ENCODE measurements around the gene FCHO2. TPM values are rescaled to one million over a fixed set of nuclear protein-coding genes. Genes with fewer than 3 reads are reported as not detected.

Gene FCHO2
- total and polyA plus RNA-seq, 10 of the 15 experiments (the other 5 are each of a cell fraction or from before 2014, with no cell fraction given), result 0.05 to 1.4 (median 0.18) TPM

- ATAC-seq, result no peak
- Histone ChIP-seq H3K9me3 (replicated peaks; ENCODE audit: control insufficient read depth, insufficient read depth, low read length) (no peaks in the 10 kb centered on the region; the same call in 2 of the 3 replicates), H4K20me1 (ENCODE audit: control insufficient read depth, insufficient read depth) (no peaks in the 10 kb centered on the region), H2AFZ (ENCODE audit: control insufficient read depth, low read depth, low read length) (no peak overlapping the region), H3K27me3 (replicated peaks in 1 of 2; ENCODE audit: control insufficient read depth in 2 of 2, insufficient read depth in 2 of 2, low read length in 1 of 2) (no peaks in the 10 kb centered on the region), H3K9ac (ENCODE audit: control insufficient read depth, insufficient read depth, low read length) (no peak overlapping the region), H3K4me3 (no peak overlapping the region), H3K4me2 (ENCODE audit: control insufficient read depth, insufficient read depth) (no peak overlapping the region), H3K79me2 (ENCODE audit: control insufficient read depth, insufficient read depth, low read length) (no peaks in the 10 kb centered on the region), H3K36me3 (ENCODE audit: control insufficient read depth in 2 of 2, insufficient read depth in 2 of 2, low read length in 1 of 2) (no peaks in the 10 kb centered on the region), H3K4me1 (ENCODE audit: control insufficient read depth, insufficient read depth, low read length) (no peaks in the 10 kb centered on the region), H3K27ac (ENCODE audit: control insufficient read depth, insufficient read depth) (no peak overlapping the region)
- TF ChIP-seq ZZZ3 (IDR thresholded peaks at IDR 0.05; ENCODE audit: control insufficient read depth, insufficient read length, low read depth) (no peak), CBFB (IDR thresholded peaks at IDR 0.05; ENCODE audit: low read depth) (no peak), FOS (IDR thresholded peaks at IDR 0.05; ENCODE audit: borderline replicate concordance, extremely low read depth, insufficient read length) (no peak), KAT2A (conservative IDR thresholded peaks at IDR 0.05; ENCODE audit: control insufficient read depth, low read depth, low read length) (no peak), SMARCA5 (IDR thresholded peaks at IDR 0.05) (no peak), ZNF207 (IDR thresholded peaks at IDR 0.05; ENCODE audit: borderline replicate concordance) (no peak), TBL1XR1 (IDR thresholded peaks at IDR 0.05; ENCODE audit: low read depth, low read length) (no peak), PAX5 (IDR thresholded peaks at IDR 0.05; ENCODE audit: borderline replicate concordance, low read depth, low read length) (no peak), MTA3 (IDR thresholded peaks at IDR 0.05; ENCODE audit: borderline replicate concordance, low read length) (no peak), SIX5 (IDR thresholded peaks at IDR 0.05; ENCODE audit: low read depth, low read length, severe bottlenecking) (no peak), MXI1 (IDR thresholded peaks at IDR 0.05; ENCODE audit: low read depth, low read length) (no peak), EGR1 (IDR thresholded peaks at IDR 0.05; ENCODE audit: borderline replicate concordance in 1 of 2, low read depth in 2 of 2, low read length in 2 of 2) (no peak), RAD21 (IDR thresholded peaks at IDR 0.05; ENCODE audit: insufficient read depth, low read depth, low read length) (no peak), HDGF (IDR thresholded peaks at IDR 0.05) (no peak), IKZF2 (IDR thresholded peaks at IDR 0.05) (no peak), BCLAF1 (IDR thresholded peaks at IDR 0.05) (no peak)
- RAD21 ChIA-PET (ENCODE audit: unreplicated experiment), result no interaction called here
- CTCF ChIA-PET, result interaction anchor here (0.6 to 1.1 kb wide), 4 partner anchors 11 to 1424 kb away, joined by 3 to 7 read pairs (median 3); no protein-coding TSS in a partner anchor
- WGBS (ENCODE audit: insufficient coverage, insufficient replicate concordance, low lambda C conversion rate, missing lambda C conversion rate), result 0% methylated on average over 1 of the region's 1 CpG
- BruUV-seq (replicated peaks), result no TSS peak
- intact Hi-C loops (cut with micrococcal nuclease; ENCODE audit: unreplicated experiment), result no loop called here
- in situ Hi-C loops (cut with MboI), result no loop called here
- POLR2A ChIA-PET, result no interaction called here
- DNase-seq (ENCODE audit: low read depth, low spot score), result no peak
- SMC1A ChIA-PET (ENCODE audit: uncharacterized antibody, unreplicated experiment), result interaction anchor here (0.6 to 1.1 kb wide), 2 partner anchors 13 to 862 kb away, joined by 3 read pairs; no protein-coding TSS in a partner anchor
- no peak for FAIRE-seq
Observed at GRCh38 chr5:73094415-73094814, 138.6 kb downstream of the FCHO2 start.

All from GM12878 (cell line).